H9 (cell line): Measurements from ENCODE around the gene C1S. TPM values are rescaled to one million over a fixed set of nuclear protein-coding genes. Genes with fewer than 3 reads are reported as not detected.

Experiments
- DNase-seq: peaks from one replicate; pipeline ENCODE4 v3.0.0-alpha.2; 2017
- H2AFZ ChIP-seq: one replicate; pipeline ENCODE4 v1.6.1; 2013; ENCODE audit warnings: mild to moderate bottlenecking, low read length, control low read depth, moderate library complexity
- H2AK5ac ChIP-seq: 2 replicates; pipeline ENCODE4 v1.6.1; 2013; ENCODE audit warnings: low read length, control low read depth, mixed read lengths; ENCODE audit not compliant: insufficient read length
- H2BK120ac ChIP-seq: one replicate; pipeline ENCODE4 v1.6.1; 2013; ENCODE audit warnings: low read depth, mild to moderate bottlenecking, low read length, control low read depth, inconsistent platforms; ENCODE audit not compliant: poor library complexity, severe bottlenecking
- H2BK12ac ChIP-seq: 2 replicates; pipeline ENCODE4 v1.6.1; 2013; ENCODE audit warnings: low read length, control low read depth, mixed read lengths, low read depth; ENCODE audit not compliant: insufficient read length
- H2BK15ac ChIP-seq: 2 replicates; pipeline ENCODE4 v1.6.1; 2013; ENCODE audit warnings: low read depth, low read length, control low read depth
- H2BK20ac ChIP-seq: one replicate; pipeline ENCODE4 v1.6.1; 2013; ENCODE audit warnings: low read depth, mild to moderate bottlenecking, low read length, control low read depth, inconsistent platforms; ENCODE audit not compliant: poor library complexity, severe bottlenecking
- H2BK5ac ChIP-seq: 2 replicates; pipeline ENCODE4 v1.6.1; 2013; ENCODE audit warnings: low read length, control low read depth, mixed read lengths; ENCODE audit not compliant: insufficient read length
- H3K14ac ChIP-seq: 2 replicates; pipeline ENCODE4 v1.6.1; 2013; ENCODE audit warnings: low read length, control low read depth; ENCODE audit not compliant: insufficient read depth
- H3K18ac ChIP-seq: 2 replicates; pipeline ENCODE4 v1.6.1; 2013; ENCODE audit warnings: low read depth, mild to moderate bottlenecking, mixed read lengths, low read length, control low read depth; ENCODE audit not compliant: insufficient read length
- H3K23ac ChIP-seq: 2 replicates; pipeline ENCODE4 v1.6.1; 2013; ENCODE audit warnings: low read length, control low read depth, mixed read lengths, low read depth; ENCODE audit not compliant: insufficient read length
- H3K23me2 ChIP-seq: 2 replicates; pipeline ENCODE4 v1.6.1; 2013; ENCODE audit warnings: low read depth, mild to moderate bottlenecking, mixed read lengths, low read length, control low read depth; ENCODE audit not compliant: insufficient read length, poor library complexity, severe bottlenecking
- H3K27ac ChIP-seq: 2 replicates; pipeline ENCODE4 v1.5.1; 2013; ENCODE audit warnings: low read length, control low read depth, mixed read lengths, low read depth; ENCODE audit not compliant: insufficient read length
- H3K27me3 ChIP-seq: 2 replicates; pipeline ENCODE4 v1.6.1; 2013; ENCODE audit warnings: low read length, control low read depth, inconsistent platforms; ENCODE audit not compliant: insufficient read depth
- H3K4ac ChIP-seq: 2 replicates; pipeline ENCODE4 v1.6.1; 2013; ENCODE audit warnings: low read depth, mild to moderate bottlenecking, control low read depth, inconsistent platforms, low read length, moderate library complexity
- H3K4me1 ChIP-seq: 2 replicates; pipeline ENCODE4 v1.6.1; 2013; ENCODE audit warnings: low read length, control low read depth, inconsistent platforms; ENCODE audit not compliant: insufficient read depth
- H3K4me2 ChIP-seq: 2 replicates; pipeline ENCODE4 v1.6.1; 2013; ENCODE audit warnings: low read length, control low read depth, mixed read lengths; ENCODE audit not compliant: insufficient read length, insufficient read depth
- H3K56ac ChIP-seq: 2 replicates; pipeline ENCODE4 v1.6.1; 2013; ENCODE audit warnings: low read depth, mild to moderate bottlenecking, mixed read lengths, low read length, control low read depth; ENCODE audit not compliant: insufficient read length
- H3K79me1 ChIP-seq: 2 replicates; pipeline ENCODE4 v1.6.1; 2013; ENCODE audit warnings: low read depth, mild to moderate bottlenecking, moderate library complexity, low read length, control low read depth, inconsistent platforms; ENCODE audit not compliant: insufficient read depth, poor library complexity, severe bottlenecking
- H3K79me2 ChIP-seq: 2 replicates; pipeline ENCODE4 v1.6.1; 2013; ENCODE audit warnings: low read length, control low read depth, inconsistent platforms; ENCODE audit not compliant: insufficient read depth
- H3K9ac ChIP-seq: 2 replicates; pipeline ENCODE4 v1.6.1; 2013; ENCODE audit warnings: low read length, control low read depth, mixed read lengths; ENCODE audit not compliant: insufficient read length; ENCODE audit errors: extremely low read depth
- H3K9me3 ChIP-seq: one replicate; pipeline ENCODE4 v1.6.1; 2013; ENCODE audit warnings: low read depth, low read length, inconsistent platforms; ENCODE audit not compliant: control insufficient read depth
- H3T11ph ChIP-seq: one replicate; pipeline ENCODE4 v1.6.1; 2013; ENCODE audit warnings: mild to moderate bottlenecking, low read length, control low read depth, inconsistent platforms
- H4K20me1 ChIP-seq: one replicate; pipeline ENCODE4 v1.6.1; 2013; ENCODE audit not compliant: control insufficient read depth, insufficient read length, insufficient read depth
- H4K5ac ChIP-seq: 2 replicates; pipeline ENCODE4 v1.6.1; 2013; ENCODE audit warnings: low read depth, mild to moderate bottlenecking, mixed read lengths, low read length, control low read depth; ENCODE audit not compliant: insufficient read length
- H4K8ac ChIP-seq: replicated peaks from 2 replicates; pipeline ENCODE4 v1.6.1; 2013; ENCODE audit warnings: low read length, control low read depth, mixed read lengths, low read depth; ENCODE audit not compliant: insufficient read length
- H4K91ac ChIP-seq: 2 replicates; pipeline ENCODE4 v1.6.1; 2013; ENCODE audit warnings: low read depth, mild to moderate bottlenecking, moderate library complexity, mixed read lengths, low read length, control low read depth; ENCODE audit not compliant: insufficient read length
- H3K27ac Mint-ChIP-seq, 3 experiments: 2 replicates in 2 of 3; 3 replicates in 1 of 3; pipeline ENCODE4 v1.8.0; 2020 to 2021; ENCODE audit warnings: mixed read lengths in 3 of 3, mild to moderate bottlenecking in 1 of 3, moderate library complexity in 1 of 3
- H3K27me3 Mint-ChIP-seq: 2 replicates; pipeline ENCODE4 v1.8.0; 2021; ENCODE audit warnings: low read depth, mild to moderate bottlenecking, moderate library complexity, mixed read lengths
- H3K36me3 Mint-ChIP-seq, 3 experiments: 2 replicates in 2 of 3; 3 replicates in 1 of 3; pipeline ENCODE4 v1.8.0; 2020 to 2021; ENCODE audit warnings: low read depth in 3 of 3, mixed read lengths in 3 of 3; ENCODE audit not compliant: insufficient read depth in 1 of 3
- H3K4me1 Mint-ChIP-seq, 2 experiments: 2 replicates each; pipeline ENCODE4 v1.8.0; 2020; ENCODE audit warnings: mixed read lengths in 2 of 2
- H3K4me3 Mint-ChIP-seq, 2 experiments: 2 replicates in 1 of 2; 3 replicates in 1 of 2; pipeline ENCODE4 v1.8.0; 2020 to 2021; ENCODE audit warnings: mild to moderate bottlenecking in 2 of 2, mixed read lengths in 2 of 2, moderate library complexity in 1 of 2
- H3K9me3 Mint-ChIP-seq, 2 experiments: 2 replicates in 1 of 2; 3 replicates in 1 of 2; pipeline ENCODE4 v1.8.0; 2020; ENCODE audit warnings: mild to moderate bottlenecking in 2 of 2, mixed read lengths in 2 of 2, moderate library complexity in 1 of 2
- CTCF ChIP-seq: fragments of 200-600 bp; sonication (generic); conservative IDR thresholded peaks from 3 replicates; pipeline ENCODE4 v1.8.0; 2021; ENCODE audit warnings: antibody characterized with exemption, mild to moderate bottlenecking
- WGBS: extraction: QIAGEN DNeasy Blood & Tissue Kit; methylation state at CpG from one replicate; pipeline ENCODE4 v1.1.7; 2013; ENCODE audit warnings: missing lambda C conversion rate, low lambda C conversion rate, mixed read lengths; ENCODE audit not compliant: insufficient read length; ENCODE audit errors: extremely low coverage; 5-methylcytosine and 5-hydroxymethylcytosine counted together
- total RNA-seq: library from RNA; stranded (reverse); gene quantifications from 2 replicates; pipeline ENCODE4 v1.2.1, GENCODE V29; 2021

Gene C1S
- total RNA-seq, 1 experiment from 2014 or later, result 4.2 TPM

- Histone ChIP-seq H2BK12ac (no peak overlapping the region), H4K8ac (no peak overlapping the region), H3K27me3 (no peaks in the 10 kb centered on the region), H3K9ac (no peak overlapping the region), H3K4ac (no peak overlapping the region), H2BK20ac (no peak overlapping the region), H3K79me2 (no peaks in the 10 kb centered on the region), H3K4me2 (no peak overlapping the region), H3K23me2 (no peaks in the 10 kb centered on the region), H3K79me1 (no peaks in the 10 kb centered on the region), H3T11ph (no peak overlapping the region), H4K5ac (no peak overlapping the region), H2BK15ac (no peak overlapping the region), H3K56ac (no peak overlapping the region), H4K20me1 (no peaks in the 10 kb centered on the region), H2AFZ (no peak overlapping the region), H3K27ac (no peak overlapping the region), H3K14ac (no peak overlapping the region; the same call in 1 of the 2 replicates), H3K4me1 (no peaks in the 10 kb centered on the region), H2AK5ac (no peak overlapping the region), H3K23ac (no peak overlapping the region), H2BK5ac (no peak overlapping the region), H3K18ac (no peak overlapping the region), H3K9me3 (no peaks in the 10 kb centered on the region), H4K91ac (no peak overlapping the region), H2BK120ac (no peak overlapping the region)
- Mint-ChIP-seq H3K4me1 (no peaks in the 10 kb centered on the region), H3K4me3 (no peak overlapping the region), H3K27me3 (no peaks in the 10 kb centered on the region), H3K36me3 (peaks cover 20 to 44% (median 30%) of the 10 kb centered on the region in 3 experiments), H3K9me3 (peaks cover 6 to 12% of the 10 kb centered on the region in 2 experiments), H3K27ac (no peak overlapping the region)
- no peak for TF ChIP-seq CTCF
- DNase-seq, result no peak
- WGBS, result no CpG with 5 or more reads among the region's 10 CpGs
Measured at GRCh38 chr12:7101694-7102131, 41.2 kb downstream of the C1S start.
